Measurements from ENCODE around the gene TRAF3IP3. TPM values are rescaled to one million over a fixed set of nuclear protein-coding genes. Genes with fewer than 3 reads are reported as not detected.

Gene TRAF3IP3, protein sequence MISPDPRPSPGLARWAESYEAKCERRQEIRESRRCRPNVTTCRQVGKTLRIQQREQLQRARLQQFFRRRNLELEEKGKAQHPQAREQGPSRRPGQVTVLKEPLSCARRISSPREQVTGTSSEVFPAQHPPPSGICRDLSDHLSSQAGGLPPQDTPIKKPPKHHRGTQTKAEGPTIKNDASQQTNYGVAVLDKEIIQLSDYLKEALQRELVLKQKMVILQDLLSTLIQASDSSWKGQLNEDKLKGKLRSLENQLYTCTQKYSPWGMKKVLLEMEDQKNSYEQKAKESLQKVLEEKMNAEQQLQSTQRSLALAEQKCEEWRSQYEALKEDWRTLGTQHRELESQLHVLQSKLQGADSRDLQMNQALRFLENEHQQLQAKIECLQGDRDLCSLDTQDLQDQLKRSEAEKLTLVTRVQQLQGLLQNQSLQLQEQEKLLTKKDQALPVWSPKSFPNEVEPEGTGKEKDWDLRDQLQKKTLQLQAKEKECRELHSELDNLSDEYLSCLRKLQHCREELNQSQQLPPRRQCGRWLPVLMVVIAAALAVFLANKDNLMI
- 1.0 TPM for total RNA-seq

DNA sequence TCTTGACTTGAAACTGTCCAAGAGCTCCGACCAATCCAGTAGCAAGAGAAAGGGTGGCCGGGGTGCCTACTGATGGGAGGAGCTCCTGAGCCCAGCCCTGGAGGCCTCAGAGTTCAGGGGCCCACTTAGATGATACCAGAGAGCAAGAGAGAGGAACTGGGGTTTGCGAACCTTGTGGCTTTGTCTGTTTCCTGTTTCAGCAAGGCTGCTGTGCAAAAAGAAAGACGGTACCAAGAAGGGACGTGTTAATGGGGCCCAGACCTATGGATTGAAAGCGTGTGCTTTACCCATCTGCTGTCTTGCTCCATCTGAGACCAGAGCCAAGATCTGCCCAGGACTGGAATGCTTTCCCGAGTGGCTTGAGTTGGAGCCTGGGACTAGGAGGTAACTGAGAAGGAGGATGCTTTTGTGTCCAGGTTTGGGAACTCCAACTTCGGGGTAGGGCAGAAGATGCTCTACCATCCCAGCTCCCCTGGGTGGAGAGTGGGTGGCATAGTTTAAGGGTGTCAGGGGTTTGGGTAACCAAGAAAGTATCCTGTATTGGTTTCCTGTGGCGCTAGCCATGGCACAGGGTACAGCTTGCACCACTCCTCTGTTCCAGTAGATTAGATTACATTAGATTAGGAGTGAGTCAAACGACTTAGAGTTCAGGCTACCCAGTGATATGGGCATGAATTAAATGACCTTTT lies at the start of gene TRAF3IP3:
TRAF3IP3 (plus strand) TSS at position 128 of the 689 bp plus-strand sequence. CDS start 3,987 bp downstream, outside the sequence.
- peaks cover 7 to 17% (median 10%) of the 10 kb centered on the region in 3 donors for H3K4me1 ChIP-seq (ENCODE audit: control insufficient read depth in 3 of 3, insufficient read depth in 3 of 3, low read length in 3 of 3)
- peak within 1 kb of the TSS in 1 of 3 donors; percentile 36 for H3K4me3 ChIP-seq (ENCODE audit: low read length in 3 of 3)

DNA sequence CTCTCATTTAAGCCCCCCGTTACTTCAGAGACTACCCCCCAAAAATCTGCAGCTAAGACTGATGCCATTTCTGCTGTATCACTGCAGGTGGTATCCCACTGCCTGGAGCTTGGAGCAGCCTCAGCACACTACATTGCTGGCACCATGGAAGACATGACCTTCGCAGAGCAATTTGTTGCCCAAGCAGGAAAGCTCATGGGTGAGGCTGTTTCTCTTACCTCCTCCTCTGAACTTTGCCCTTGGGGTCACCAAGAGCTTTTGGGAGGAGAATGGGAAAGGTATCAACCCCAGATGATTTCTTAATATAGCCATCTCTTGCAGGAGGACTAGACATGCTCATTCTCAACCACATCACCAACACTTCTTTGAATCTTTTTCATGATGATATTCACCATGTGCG lies 49.2 kb upstream of the TRAF3IP3 start:
- H3K9me3 ChIP-seq (ENCODE audit: control insufficient read depth in 3 of 3, low read length in 3 of 3): no peaks in the 10 kb centered on the region
- no peak overlapping the region for H3K27ac ChIP-seq (ENCODE audit: low read depth, low read length)
- no peak overlapping the region for H3K4me3 ChIP-seq (ENCODE audit: low read length in 3 of 3)
- H3K9ac ChIP-seq (ENCODE audit: low read depth in 1 of 3, low read length in 3 of 3): no peak overlapping the region
- no peaks in the 10 kb centered on the region for H3K36me3 ChIP-seq (ENCODE audit: control insufficient read depth in 3 of 3, insufficient read depth in 3 of 3, low read length in 3 of 3)
- no peaks in the 10 kb centered on the region for H3K4me1 ChIP-seq (ENCODE audit: control insufficient read depth in 3 of 3, insufficient read depth in 3 of 3, low read length in 3 of 3)
- no peaks in the 10 kb centered on the region for H3K27me3 ChIP-seq (ENCODE audit: control insufficient read depth in 3 of 3, insufficient read depth in 3 of 3, low read length in 3 of 3)

More for the DNA sequence above, at the start of gene TRAF3IP3:
- no peaks in the 10 kb centered on the region for H3K27me3 ChIP-seq (ENCODE audit: control insufficient read depth in 3 of 3, insufficient read depth in 3 of 3, low read length in 3 of 3)
- peaks cover 0 to 2% (median 0%) of the 10 kb centered on the region in 3 donors for H3K36me3 ChIP-seq (ENCODE audit: control insufficient read depth in 3 of 3, insufficient read depth in 3 of 3, low read length in 3 of 3)
- no peaks in the 10 kb centered on the region for H3K9me3 ChIP-seq (ENCODE audit: control insufficient read depth in 3 of 3, low read length in 3 of 3)
- H3K9ac ChIP-seq (ENCODE audit: low read depth in 1 of 3, low read length in 3 of 3): no peak within 1 kb of the TSS
- no peak within 1 kb of the TSS for H3K27ac ChIP-seq (ENCODE audit: low read depth, low read length)

DNA sequence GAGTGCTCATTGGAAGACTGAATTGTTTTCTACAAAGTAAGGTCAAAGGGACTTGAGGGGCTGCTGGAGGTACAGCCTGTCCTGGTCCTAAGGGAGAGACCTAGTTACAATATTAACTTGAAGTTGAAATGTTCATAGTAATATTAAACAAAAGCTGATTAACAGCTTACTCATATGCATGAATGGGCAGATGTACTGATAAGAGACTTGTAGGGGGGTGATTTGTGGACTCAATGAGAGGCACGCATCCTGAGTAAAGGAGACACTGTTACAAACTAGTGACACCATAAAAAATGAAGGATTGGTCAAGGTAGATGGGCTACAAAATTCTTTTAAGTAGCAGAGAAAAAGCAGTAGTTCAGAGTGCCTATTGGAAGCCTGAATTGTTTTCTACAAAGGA lies 48.5 kb upstream of the TRAF3IP3 start:
- H3K27me3 ChIP-seq (ENCODE audit: control insufficient read depth in 3 of 3, insufficient read depth in 3 of 3, low read length in 3 of 3): no peaks in the 10 kb centered on the region
- H3K9ac ChIP-seq (ENCODE audit: low read depth in 1 of 3, low read length in 3 of 3): no peak overlapping the region
- H3K4me1 ChIP-seq (ENCODE audit: control insufficient read depth in 3 of 3, insufficient read depth in 3 of 3, low read length in 3 of 3): no peaks in the 10 kb centered on the region
- no peak overlapping the region for H3K4me3 ChIP-seq (ENCODE audit: low read length in 3 of 3)
- no peak overlapping the region for H3K27ac ChIP-seq (ENCODE audit: low read depth, low read length)
- no peaks in the 10 kb centered on the region for H3K36me3 ChIP-seq (ENCODE audit: control insufficient read depth in 3 of 3, insufficient read depth in 3 of 3, low read length in 3 of 3)
- H3K9me3 ChIP-seq (ENCODE audit: control insufficient read depth in 3 of 3, low read length in 3 of 3): no peaks in the 10 kb centered on the region

DNA sequence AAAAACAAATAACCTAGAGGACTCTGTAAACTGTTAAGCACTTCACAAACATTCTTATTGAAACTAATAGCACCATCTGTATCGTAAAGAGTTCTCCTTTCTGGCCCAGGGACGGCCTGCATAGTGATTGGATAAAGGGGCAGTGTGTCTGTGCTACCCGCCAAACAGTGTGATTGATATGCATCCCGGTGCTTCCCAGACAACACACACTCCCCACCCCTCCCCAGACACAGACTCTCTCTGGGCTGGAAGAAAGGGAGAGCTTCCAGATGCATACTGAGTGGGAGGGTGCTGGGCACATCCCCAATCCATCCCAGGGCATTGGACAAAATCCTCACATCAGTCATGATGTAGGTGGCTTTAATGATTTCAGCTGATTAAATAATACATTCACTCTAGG lies 47.6 kb upstream of the TRAF3IP3 start:
- Histone ChIP-seq H3K9me3 (ENCODE audit: control insufficient read depth in 3 of 3, low read length in 3 of 3) (no peaks in the 10 kb centered on the region), H3K4me3 (ENCODE audit: low read length in 3 of 3) (no peak overlapping the region), H3K27me3 (ENCODE audit: control insufficient read depth in 3 of 3, insufficient read depth in 3 of 3, low read length in 3 of 3) (no peaks in the 10 kb centered on the region), H3K36me3 (ENCODE audit: control insufficient read depth in 3 of 3, insufficient read depth in 3 of 3, low read length in 3 of 3) (no peaks in the 10 kb centered on the region), H3K9ac (ENCODE audit: low read depth in 1 of 3, low read length in 3 of 3) (no peak overlapping the region), H3K27ac (ENCODE audit: low read depth, low read length) (no peak overlapping the region), H3K4me1 (ENCODE audit: control insufficient read depth in 3 of 3, insufficient read depth in 3 of 3, low read length in 3 of 3) (no peaks in the 10 kb centered on the region)

DNA sequence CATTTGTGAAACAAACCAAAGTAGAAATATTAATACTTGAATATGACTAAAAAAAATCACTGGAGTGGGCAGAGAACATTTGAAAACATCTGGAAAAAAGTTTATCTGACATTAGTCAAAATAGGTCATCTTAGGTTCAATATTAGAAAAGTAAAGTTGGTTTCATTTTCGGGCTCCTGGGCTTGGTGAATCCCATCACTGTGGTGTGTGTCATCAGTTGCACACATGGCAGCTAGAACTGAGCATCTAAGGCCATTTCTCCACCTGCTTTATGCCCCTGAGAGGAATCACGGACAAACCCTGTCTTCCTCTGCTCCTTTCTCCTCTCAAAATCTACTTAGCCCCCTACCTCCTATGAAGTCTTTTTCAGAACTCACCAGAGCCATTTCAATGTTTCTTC lies 45.8 kb upstream of the TRAF3IP3 start:
- H3K36me3 ChIP-seq (ENCODE audit: control insufficient read depth in 3 of 3, insufficient read depth in 3 of 3, low read length in 3 of 3): no peaks in the 10 kb centered on the region
- no peak overlapping the region for H3K9ac ChIP-seq (ENCODE audit: low read depth in 1 of 3, low read length in 3 of 3)
- no peaks in the 10 kb centered on the region for H3K9me3 ChIP-seq (ENCODE audit: control insufficient read depth in 3 of 3, low read length in 3 of 3)
- H3K4me3 ChIP-seq (ENCODE audit: low read length in 3 of 3): no peak overlapping the region
- H3K4me1 ChIP-seq (ENCODE audit: control insufficient read depth in 3 of 3, insufficient read depth in 3 of 3, low read length in 3 of 3): no peaks in the 10 kb centered on the region
- H3K27me3 ChIP-seq (ENCODE audit: control insufficient read depth in 3 of 3, insufficient read depth in 3 of 3, low read length in 3 of 3): no peaks in the 10 kb centered on the region
- H3K27ac ChIP-seq (ENCODE audit: low read depth, low read length): no peak overlapping the region

DNA sequence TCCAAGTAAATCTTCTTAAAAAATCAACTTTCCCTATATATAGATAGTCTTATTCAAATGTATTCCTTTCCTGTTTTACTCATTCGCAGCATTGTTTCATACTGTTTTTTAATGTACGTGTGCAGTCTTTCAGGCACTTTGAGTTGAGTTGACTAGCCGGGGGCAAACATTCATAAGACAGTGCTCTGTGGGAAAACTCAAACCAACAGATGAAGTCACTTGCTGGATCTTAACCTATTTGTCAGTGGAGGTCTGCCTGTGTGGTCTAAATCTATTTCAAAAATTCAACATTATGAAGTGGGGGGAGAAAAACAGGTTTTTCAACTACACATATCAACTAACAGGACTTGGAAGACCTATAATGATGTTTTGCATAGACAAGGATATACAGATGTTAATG lies 45.0 kb upstream of the TRAF3IP3 start:
- H3K9ac ChIP-seq (ENCODE audit: low read depth in 1 of 3, low read length in 3 of 3): no peak overlapping the region

DNA sequence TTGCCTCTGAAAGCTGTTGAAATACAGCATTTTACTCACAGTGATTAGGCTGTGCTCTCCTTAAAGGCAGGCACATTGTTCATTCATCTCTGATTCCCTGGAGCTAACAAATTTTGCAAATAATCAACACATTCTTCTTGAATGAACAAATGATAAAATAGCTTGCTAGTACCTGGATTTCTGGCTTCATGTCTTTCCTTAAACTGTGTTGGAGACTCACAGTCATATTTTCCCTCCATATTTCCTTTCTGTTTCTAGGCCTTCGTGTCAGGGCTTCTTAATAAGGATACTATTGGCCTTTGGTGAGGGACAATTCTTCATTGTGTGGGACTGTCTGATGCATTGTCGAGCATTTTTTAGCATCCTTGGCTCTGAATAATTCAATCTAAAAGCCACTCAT lies 41.5 kb upstream of the TRAF3IP3 start:
- H3K27me3 ChIP-seq (ENCODE audit: control insufficient read depth in 3 of 3, insufficient read depth in 3 of 3, low read length in 3 of 3): no peaks in the 10 kb centered on the region
- H3K4me3 ChIP-seq (ENCODE audit: low read length in 3 of 3): no peak overlapping the region
- no peaks in the 10 kb centered on the region for H3K4me1 ChIP-seq (ENCODE audit: control insufficient read depth in 3 of 3, insufficient read depth in 3 of 3, low read length in 3 of 3)
- H3K27ac ChIP-seq (ENCODE audit: low read depth, low read length): no peak overlapping the region
- H3K9ac ChIP-seq (ENCODE audit: low read depth in 1 of 3, low read length in 3 of 3): no peak overlapping the region
- no peaks in the 10 kb centered on the region for H3K36me3 ChIP-seq (ENCODE audit: control insufficient read depth in 3 of 3, insufficient read depth in 3 of 3, low read length in 3 of 3)
- no peaks in the 10 kb centered on the region for H3K9me3 ChIP-seq (ENCODE audit: control insufficient read depth in 3 of 3, low read length in 3 of 3)

More for the DNA sequence above, 45.0 kb upstream of the TRAF3IP3 start:
- Histone ChIP-seq H3K9me3 (ENCODE audit: control insufficient read depth in 3 of 3, low read length in 3 of 3) (no peaks in the 10 kb centered on the region), H3K4me1 (ENCODE audit: control insufficient read depth in 3 of 3, insufficient read depth in 3 of 3, low read length in 3 of 3) (no peaks in the 10 kb centered on the region), H3K36me3 (ENCODE audit: control insufficient read depth in 3 of 3, insufficient read depth in 3 of 3, low read length in 3 of 3) (no peaks in the 10 kb centered on the region), H3K27me3 (ENCODE audit: control insufficient read depth in 3 of 3, insufficient read depth in 3 of 3, low read length in 3 of 3) (no peaks in the 10 kb centered on the region), H3K27ac (ENCODE audit: low read depth, low read length) (no peak overlapping the region), H3K4me3 (ENCODE audit: low read length in 3 of 3) (no peak overlapping the region)

DNA sequence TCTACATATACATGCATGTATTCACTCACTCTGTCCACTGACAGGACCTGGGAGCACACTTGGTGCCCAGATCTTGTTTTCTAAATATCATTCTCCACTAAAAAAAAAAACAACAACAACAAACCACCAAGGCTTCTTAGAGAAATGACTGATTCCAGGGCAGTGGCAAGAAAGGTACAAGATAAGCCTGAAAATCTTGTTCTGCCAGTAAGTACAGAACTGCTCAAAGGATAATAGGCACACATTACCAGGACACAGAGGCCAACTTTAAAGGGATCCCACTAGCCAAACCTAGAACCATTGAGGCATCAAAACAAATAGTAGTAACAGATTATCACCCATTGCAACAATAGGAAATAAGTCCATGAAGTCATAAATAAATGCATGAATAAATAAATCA lies 40.5 kb upstream of the TRAF3IP3 start:
- no peak overlapping the region for H3K27ac ChIP-seq (ENCODE audit: low read depth, low read length)

DNA sequence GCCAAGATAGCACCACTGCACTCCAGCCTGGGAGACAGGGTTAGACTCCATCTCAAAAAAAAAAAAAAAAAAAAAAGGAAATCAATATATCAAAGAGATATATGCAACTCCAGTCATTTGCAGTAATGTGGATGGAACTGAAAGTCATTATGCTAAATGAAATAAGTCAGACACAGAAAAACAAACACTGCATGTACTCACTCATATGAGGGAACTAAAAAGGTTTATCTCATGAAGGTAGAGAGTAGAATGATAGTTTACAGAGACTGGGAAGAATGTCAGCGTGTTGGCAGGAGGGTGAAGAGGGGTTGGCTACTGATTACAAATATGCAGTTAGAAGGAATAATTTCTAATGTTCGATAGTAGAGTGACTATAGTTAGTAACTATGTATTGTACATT lies 38.0 kb upstream of the TRAF3IP3 start:
- H3K4me3 ChIP-seq (ENCODE audit: low read length in 3 of 3): no peak overlapping the region
- H3K27ac ChIP-seq (ENCODE audit: low read depth, low read length): no peak overlapping the region
- no peaks in the 10 kb centered on the region for H3K27me3 ChIP-seq (ENCODE audit: control insufficient read depth in 3 of 3, insufficient read depth in 3 of 3, low read length in 3 of 3)
- no peaks in the 10 kb centered on the region for H3K36me3 ChIP-seq (ENCODE audit: control insufficient read depth in 3 of 3, insufficient read depth in 3 of 3, low read length in 3 of 3)
- H3K9ac ChIP-seq (ENCODE audit: low read depth in 1 of 3, low read length in 3 of 3): no peak overlapping the region
- H3K4me1 ChIP-seq (ENCODE audit: control insufficient read depth in 3 of 3, insufficient read depth in 3 of 3, low read length in 3 of 3): no peaks in the 10 kb centered on the region
- H3K9me3 ChIP-seq (ENCODE audit: control insufficient read depth in 3 of 3, low read length in 3 of 3): no peaks in the 10 kb centered on the region

More for the DNA sequence above, 40.5 kb upstream of the TRAF3IP3 start:
- Histone ChIP-seq H3K36me3 (ENCODE audit: control insufficient read depth in 3 of 3, insufficient read depth in 3 of 3, low read length in 3 of 3) (no peaks in the 10 kb centered on the region), H3K9me3 (ENCODE audit: control insufficient read depth in 3 of 3, low read length in 3 of 3) (no peaks in the 10 kb centered on the region), H3K9ac (ENCODE audit: low read depth in 1 of 3, low read length in 3 of 3) (no peak overlapping the region), H3K4me3 (ENCODE audit: low read length in 3 of 3) (no peak overlapping the region), H3K4me1 (ENCODE audit: control insufficient read depth in 3 of 3, insufficient read depth in 3 of 3, low read length in 3 of 3) (no peaks in the 10 kb centered on the region), H3K27me3 (ENCODE audit: control insufficient read depth in 3 of 3, insufficient read depth in 3 of 3, low read length in 3 of 3) (no peaks in the 10 kb centered on the region)

DNA sequence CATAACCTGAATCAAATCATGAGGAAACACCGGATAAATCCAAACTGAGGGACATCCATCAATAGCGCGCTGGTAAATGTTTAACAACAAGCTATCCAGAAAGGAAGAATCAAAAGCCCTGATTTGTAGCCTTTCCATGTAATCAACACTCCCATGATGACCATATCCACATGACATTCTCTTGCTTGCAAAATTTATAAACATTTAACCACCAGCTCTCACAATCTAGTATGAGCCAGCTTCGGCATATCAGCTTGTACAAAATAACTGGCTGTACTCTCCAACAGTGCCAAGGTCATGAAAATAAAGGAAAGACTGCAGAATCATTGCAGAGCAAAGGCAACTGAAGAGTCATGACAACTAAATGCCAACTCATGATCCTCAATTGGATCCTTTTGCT lies 35.5 kb upstream of the TRAF3IP3 start:
- Histone ChIP-seq H3K27me3 (ENCODE audit: control insufficient read depth in 3 of 3, insufficient read depth in 3 of 3, low read length in 3 of 3) (no peaks in the 10 kb centered on the region), H3K4me3 (ENCODE audit: low read length in 3 of 3) (no peak overlapping the region), H3K9ac (ENCODE audit: low read depth in 1 of 3, low read length in 3 of 3) (no peak overlapping the region), H3K4me1 (ENCODE audit: control insufficient read depth in 3 of 3, insufficient read depth in 3 of 3, low read length in 3 of 3) (peaks cover 0 to 4% (median 0%) of the 10 kb centered on the region in 3 donors), H3K9me3 (ENCODE audit: control insufficient read depth in 3 of 3, low read length in 3 of 3) (no peaks in the 10 kb centered on the region), H3K36me3 (ENCODE audit: control insufficient read depth in 3 of 3, insufficient read depth in 3 of 3, low read length in 3 of 3) (no peaks in the 10 kb centered on the region), H3K27ac (ENCODE audit: low read depth, low read length) (no peak overlapping the region)

Data from skeletal muscle tissue (tissue), 4 donors.